NT2/D1 (cell line): ENCODE results near the gene HNRNPD.

Source experiments
- YY1 ChIP-seq: IDR thresholded peaks from 2 replicates; pipeline ENCODE4 v1.6.1; 2011; ENCODE audit not compliant: insufficient read length, insufficient read depth
- ZNF274 ChIP-seq: IDR thresholded peaks from 2 replicates; pipeline ENCODE4 v1.6.1; 2011; ENCODE audit warnings: mild to moderate bottlenecking, low read depth, low read length

GRCh38 chr4:82357640-82358039 lies 16.2 kb downstream of the HNRNPD start:
- no peak for TF ChIP-seq ZNF274
- TF ChIP-seq YY1 = no peak
